Gastrocnemius medialis (tissue), 4 donors: Measurements from ENCODE around the gene CHRNA4. TPM values are rescaled to one million over a fixed set of nuclear protein-coding genes. Genes with fewer than 3 reads are reported as not detected.

ENCODE experiments used
- ATAC-seq, 2 donors: fragments of 150-250 bp; one replicate each; pipeline ENCODE4 v1.9.1; 2016
- DNase-seq, 2 donors: peaks; one replicate each; pipeline ENCODE4 v3.0.0-alpha.2; 2019
- H3K27ac ChIP-seq, 4 donors: fragments of 200-600 bp; sonication (generic); 1 replicate in 1 of 4; 2 replicates in 3 of 4; pipeline ENCODE4 v1.5.1; 2016 to 2018; ENCODE audit warnings: mild to moderate bottlenecking in 2 of 4, moderate library complexity in 1 of 4
- H3K27me3 ChIP-seq, 3 donors: fragments of 200-600 bp; sonication (generic) in 2 of 3; 1 replicate in 1 of 3; 2 replicates in 2 of 3; pipeline versions ENCODE4 v1.5.1 to v1.6.0; 2016 to 2019; ENCODE audit warnings: mild to moderate bottlenecking in 1 of 3, moderate library complexity in 1 of 3
- H3K36me3 ChIP-seq, 2 donors: fragments of 200-600 bp; sonication (generic) in 1 of 2; one replicate each; pipeline ENCODE4 v1.5.1; 2017 to 2018
- H3K4me1 ChIP-seq, 2 donors: fragments of 200-600 bp; sonication (generic) in 1 of 2; one replicate each; pipeline ENCODE4 v1.5.1; 2016 to 2017; ENCODE audit warnings: mild to moderate bottlenecking in 2 of 2
- H3K4me3 ChIP-seq, 4 donors: fragments of 200-600 bp; sonication (generic) in 3 of 4; 1 replicate in 1 of 4; 2 replicates in 3 of 4; pipeline ENCODE4 v1.5.1; 2016 to 2019; ENCODE audit warnings: mild to moderate bottlenecking in 2 of 4
- H3K9me3 ChIP-seq, 3 donors: fragments of 200-600 bp; sonication (generic) in 2 of 3; 1 replicate in 1 of 3; 2 replicates in 2 of 3; pipeline ENCODE4 v1.5.1; 2016 to 2019
- POLR2A ChIP-seq, 2 donors: fragments of 450-650 bp; IDR thresholded peaks; one replicate each; pipeline ENCODE4 v1.6.1; 2017; ENCODE audit warnings: antibody characterized with exemption in 2 of 2, mild to moderate bottlenecking in 2 of 2, moderate library complexity in 2 of 2
- in situ Hi-C, 4 donors: fragments of 200-750 bp; cut with MboI; loops; one replicate each; pipeline versions ENCODE4 v1.15.0 to v1.8.0; 2017; ENCODE audit warnings: low sequenced_read_pairs in 4 of 4
- intact Hi-C: fragments of 100-400 bp; cut with DNase I; formaldehyde crosslinking; loops from one replicate; pipeline ENCODE4 v1.15.1; 2023; ENCODE audit warnings: low total_unique reads
- total RNA-seq, 4 donors: library from RNA; depleted of rRNA; stranded (reverse); fragments of >200 nt; gene quantifications; one replicate each; pipeline versions ENCODE4 v1.1.0 to v1.2.3, GENCODE V29; 2016
- TF ChIP-seq, protein P1 (sequence below), 5 experiments: fragments of 450-650 bp in 3 of 5; fragments of 200-600 bp in 2 of 5; sonication (generic) in 2 of 5; IDR thresholded peaks in 4 of 5; conservative IDR thresholded peaks in 1 of 5; 1 replicate in 4 of 5; 2 replicates in 1 of 5; pipeline ENCODE4 v1.5.1; 2016 to 2019; ENCODE audit warnings: antibody characterized with exemption in 5 of 5, mild to moderate bottlenecking in 3 of 5, moderate library complexity in 3 of 5

CHRNA4 gene
- total RNA-seq, 4 donors from 2014 or later = not detected

DNA sequence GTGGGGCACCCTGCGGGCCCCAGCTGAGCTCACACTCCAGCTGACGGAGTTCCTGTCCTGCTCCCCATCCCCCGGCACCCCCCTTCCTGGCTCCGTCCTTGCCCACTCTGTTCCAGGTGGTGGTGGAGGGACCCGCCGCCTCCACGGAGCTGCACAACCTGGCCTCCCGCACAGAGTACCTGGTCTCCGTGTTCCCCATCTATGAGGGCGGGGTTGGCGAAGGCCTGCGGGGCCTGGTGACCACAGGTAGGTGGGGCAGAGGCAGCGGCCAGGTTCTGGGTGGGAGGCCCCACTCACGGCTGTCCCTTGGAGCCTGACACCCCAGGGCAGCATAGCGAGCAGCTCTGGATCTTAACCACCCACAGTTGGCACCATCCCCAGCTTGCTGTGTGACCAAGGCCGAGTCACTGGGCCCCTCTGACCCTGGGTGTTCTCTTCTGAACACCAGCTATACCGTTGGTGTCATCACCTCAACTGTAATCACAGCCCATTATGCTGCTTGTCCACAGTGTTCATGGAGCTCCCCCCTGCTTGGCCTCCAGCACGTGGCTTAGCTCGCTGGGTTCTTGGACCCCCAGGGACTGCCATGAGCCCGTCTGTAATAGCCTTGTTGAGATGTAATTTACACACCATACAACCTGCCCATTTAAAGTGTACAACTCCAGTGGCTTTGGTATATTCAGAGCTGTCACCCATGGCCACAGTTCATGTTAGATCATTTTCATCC, 50.7 kb downstream of the CHRNA4 start:
- no peaks in the 10 kb centered on the region for H3K36me3 ChIP-seq
- in situ Hi-C loops (no loop called here), intact Hi-C loops (no loop called here)
- TF ChIP-seq, protein P1, sequence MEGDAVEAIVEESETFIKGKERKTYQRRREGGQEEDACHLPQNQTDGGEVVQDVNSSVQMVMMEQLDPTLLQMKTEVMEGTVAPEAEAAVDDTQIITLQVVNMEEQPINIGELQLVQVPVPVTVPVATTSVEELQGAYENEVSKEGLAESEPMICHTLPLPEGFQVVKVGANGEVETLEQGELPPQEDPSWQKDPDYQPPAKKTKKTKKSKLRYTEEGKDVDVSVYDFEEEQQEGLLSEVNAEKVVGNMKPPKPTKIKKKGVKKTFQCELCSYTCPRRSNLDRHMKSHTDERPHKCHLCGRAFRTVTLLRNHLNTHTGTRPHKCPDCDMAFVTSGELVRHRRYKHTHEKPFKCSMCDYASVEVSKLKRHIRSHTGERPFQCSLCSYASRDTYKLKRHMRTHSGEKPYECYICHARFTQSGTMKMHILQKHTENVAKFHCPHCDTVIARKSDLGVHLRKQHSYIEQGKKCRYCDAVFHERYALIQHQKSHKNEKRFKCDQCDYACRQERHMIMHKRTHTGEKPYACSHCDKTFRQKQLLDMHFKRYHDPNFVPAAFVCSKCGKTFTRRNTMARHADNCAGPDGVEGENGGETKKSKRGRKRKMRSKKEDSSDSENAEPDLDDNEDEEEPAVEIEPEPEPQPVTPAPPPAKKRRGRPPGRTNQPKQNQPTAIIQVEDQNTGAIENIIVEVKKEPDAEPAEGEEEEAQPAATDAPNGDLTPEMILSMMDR (IDR thresholded peaks at IDR 0.05 in 4 of 5, conservative IDR thresholded peaks at IDR 0.05 in 1 of 5) = no peak
- TF ChIP-seq POLR2A (IDR thresholded peaks at IDR 0.05) = no peak
- H3K9me3 ChIP-seq = no peaks in the 10 kb centered on the region
- DNase-seq = no peak
- no peak overlapping the region for H3K27ac ChIP-seq
- H3K4me3 ChIP-seq = no peak overlapping the region
- no peaks in the 10 kb centered on the region for H3K4me1 ChIP-seq
- ATAC-seq = no peak
- peaks cover 33 to 44% (median 36%) of the 10 kb centered on the region in 3 donors for H3K27me3 ChIP-seq

DNA sequence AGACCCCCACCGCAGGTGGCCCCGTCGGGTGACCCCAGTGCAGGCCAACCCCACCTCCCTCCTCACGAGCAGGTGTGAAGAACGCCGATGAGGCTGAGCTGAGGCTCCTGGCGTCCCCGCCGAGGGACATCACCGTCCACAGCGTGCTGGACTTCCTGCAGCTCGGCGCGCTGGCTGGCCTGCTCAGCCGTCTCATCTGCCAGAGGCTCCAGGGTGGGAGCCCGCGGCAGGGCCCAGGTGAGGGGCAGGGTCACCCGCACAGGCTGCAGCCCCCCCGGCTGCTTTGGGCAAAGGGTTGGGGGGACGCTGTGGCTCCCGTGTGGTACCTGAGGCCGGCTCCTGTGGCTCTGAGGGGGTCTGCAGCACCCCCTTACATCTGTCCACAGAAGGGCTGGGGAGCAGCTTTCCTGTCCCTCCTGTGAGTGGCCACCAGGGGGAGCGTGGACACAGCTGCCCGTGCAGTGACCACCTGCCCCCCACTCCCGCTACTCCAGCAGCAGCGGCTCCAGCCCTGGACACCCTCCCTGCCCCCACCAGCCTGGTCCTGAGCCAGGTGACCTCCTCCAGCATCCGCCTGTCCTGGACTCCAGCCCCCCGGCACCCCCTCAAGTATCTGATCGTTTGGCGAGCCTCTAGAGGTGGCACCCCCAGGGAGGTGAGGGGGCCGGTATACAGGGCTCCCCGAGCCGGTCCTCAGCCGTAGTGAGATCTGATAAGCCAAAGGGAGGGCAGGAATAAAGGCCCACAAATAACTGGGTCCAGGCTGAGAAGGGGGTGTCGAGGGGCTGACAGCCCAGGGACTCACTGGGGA, 51.7 kb downstream of the CHRNA4 start:
- Histone ChIP-seq H3K27ac (no peak overlapping the region), H3K36me3 (no peaks in the 10 kb centered on the region), H3K4me1 (no peaks in the 10 kb centered on the region), H3K9me3 (no peaks in the 10 kb centered on the region), H3K27me3 (peaks cover 36 to 48% (median 39%) of the 10 kb centered on the region in 3 donors), H3K4me3 (no peak overlapping the region)
- intact Hi-C loops (loop anchor here (2.0 kb wide), 1 partner anchor 71 kb away; no protein-coding TSS in a partner anchor), in situ Hi-C loops (no loop called here)
- TF ChIP-seq, protein P1 (IDR thresholded peaks at IDR 0.05 in 4 of 5, conservative IDR thresholded peaks at IDR 0.05 in 1 of 5) = peak; percentile 31 to 86 (median 76)
- TF ChIP-seq POLR2A (IDR thresholded peaks at IDR 0.05) = no peak
- DNase-seq (no peak), ATAC-seq (no peak)

DNA sequence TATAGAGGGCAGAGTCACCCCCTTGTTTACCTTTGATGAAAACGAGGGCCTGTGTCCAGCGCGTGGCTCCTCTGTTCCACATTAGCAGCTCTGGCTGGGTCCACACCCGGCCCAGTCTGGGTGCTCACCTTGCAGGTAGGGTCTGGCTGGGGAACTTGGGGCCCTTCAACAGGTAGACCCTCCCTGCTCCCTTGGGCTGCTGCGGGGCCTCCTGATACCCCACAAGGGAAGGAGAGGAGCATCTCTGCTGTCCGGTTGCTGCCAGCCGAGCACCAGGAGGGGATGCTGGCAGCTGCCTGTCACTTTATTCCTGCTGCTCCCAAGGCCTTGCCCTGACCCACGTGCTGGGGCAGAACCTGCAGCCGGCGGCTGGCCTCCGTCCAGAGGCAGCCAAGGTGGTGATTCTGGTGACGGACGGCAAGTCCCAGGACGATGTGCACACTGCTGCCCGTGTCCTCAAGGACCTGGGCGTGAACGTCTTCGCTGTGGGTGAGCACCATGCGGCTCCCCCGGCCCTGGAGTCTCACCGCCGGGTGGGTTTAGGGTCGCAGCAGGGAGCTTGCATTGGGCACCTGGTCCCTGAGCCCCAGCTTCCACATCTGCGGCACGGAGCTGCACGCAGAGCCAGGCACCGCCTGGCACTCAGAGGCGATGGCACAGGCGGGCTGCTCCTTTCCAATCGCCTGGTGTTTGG, 52.8 kb downstream of the CHRNA4 start:
- DNase-seq (no peak), ATAC-seq (no peak)
- Histone ChIP-seq H3K4me1 (no peaks in the 10 kb centered on the region), H3K27me3 (peaks cover 36 to 48% (median 39%) of the 10 kb centered on the region in 3 donors), H3K27ac (no peak overlapping the region), H3K9me3 (no peaks in the 10 kb centered on the region), H3K36me3 (no peaks in the 10 kb centered on the region), H3K4me3 (no peak overlapping the region)
- TF ChIP-seq, protein P1 (IDR thresholded peaks at IDR 0.05 in 4 of 5, conservative IDR thresholded peaks at IDR 0.05 in 1 of 5) = no peak
- TF ChIP-seq POLR2A (IDR thresholded peaks at IDR 0.05) = no peak
- in situ Hi-C loops = no loop called here
- intact Hi-C loops = loop anchor here (2.0 kb wide), 1 partner anchor 72 kb away; no protein-coding TSS in a partner anchor

DNA sequence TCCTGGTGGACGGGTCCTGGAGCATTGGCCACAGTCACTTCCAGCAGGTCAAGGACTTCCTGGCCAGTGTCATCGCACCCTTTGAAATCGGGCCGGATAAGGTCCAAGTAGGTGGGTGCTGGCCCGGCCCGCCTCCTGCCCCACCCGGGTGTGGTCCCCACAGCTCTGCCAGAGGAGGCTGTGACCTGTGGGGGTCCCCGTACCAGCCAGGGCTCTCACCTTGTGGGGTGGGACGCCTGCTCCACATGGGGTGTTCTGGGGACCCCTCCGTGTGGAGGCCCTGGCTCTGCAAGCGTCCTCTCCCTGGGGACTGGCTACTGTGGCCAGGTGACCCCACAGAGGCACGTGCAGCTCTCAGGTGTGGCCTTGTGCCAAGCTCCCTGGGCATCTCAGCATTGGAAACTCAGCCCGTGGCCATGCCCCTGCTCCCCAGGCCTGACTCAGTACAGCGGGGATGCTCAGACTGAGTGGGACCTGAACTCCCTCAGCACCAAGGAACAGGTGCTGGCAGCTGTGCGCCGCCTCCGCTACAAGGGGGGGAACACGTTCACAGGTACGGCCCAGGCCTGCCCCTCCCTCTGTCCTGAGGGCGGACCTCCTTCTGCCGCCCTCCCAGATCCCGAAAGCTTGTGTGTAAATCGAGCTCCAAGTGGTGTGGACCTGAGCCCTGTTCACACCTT, 53.5 kb downstream of the CHRNA4 start:
- no peak overlapping the region for H3K27ac ChIP-seq
- intact Hi-C loops = loop anchor here (2.0 kb wide), 1 partner anchor 73 kb away; no protein-coding TSS in a partner anchor
- H3K4me3 ChIP-seq = no peak overlapping the region
- H3K9me3 ChIP-seq = no peaks in the 10 kb centered on the region
- no peaks in the 10 kb centered on the region for H3K4me1 ChIP-seq
- ATAC-seq (no peak), DNase-seq (no peak)
- in situ Hi-C loops = no loop called here
- TF ChIP-seq, protein P1 (IDR thresholded peaks at IDR 0.05 in 4 of 5, conservative IDR thresholded peaks at IDR 0.05 in 1 of 5) = no peak
- no peak for TF ChIP-seq POLR2A (IDR thresholded peaks at IDR 0.05)
- peaks cover 36 to 48% (median 39%) of the 10 kb centered on the region in 3 donors for H3K27me3 ChIP-seq
- H3K36me3 ChIP-seq = no peaks in the 10 kb centered on the region
